Keratinocyte (primary cell): ENCODE data around the gene ASXL2. TPM values are rescaled to one million over a fixed set of nuclear protein-coding genes. Genes with fewer than 3 reads are reported as not detected.

Source experiments
- DNase-seq: peaks from one replicate; pipeline ENCODE4 v3.0.0-alpha.2; 2011; ENCODE audit warnings: low read depth, missing footprints, low spot score
- FAIRE-seq: peaks from 2 replicates; lab custom pipeline; 2011; peaks lifted over from hg19 to GRCh38; lab: Jason Lieb, UNC
- H2AFZ ChIP-seq: 2 replicates; pipeline ENCODE4 v1.6.0; 2012; ENCODE audit warnings: low read length, control low read depth, inconsistent platforms; ENCODE audit not compliant: control insufficient read depth
- H3K27ac ChIP-seq: 2 replicates; pipeline ENCODE4 v1.5.1; 2011; ENCODE audit warnings: low read length; ENCODE audit not compliant: control insufficient read depth, insufficient read depth
- H3K27me3 ChIP-seq: 3 replicates; pipeline ENCODE4 v1.6.0; 2011; ENCODE audit warnings: low read length; ENCODE audit not compliant: control insufficient read depth, insufficient read depth; ENCODE audit errors: extremely low read depth
- H3K36me3 ChIP-seq, 2 experiments: 2 replicates in 1 of 2; 3 replicates in 1 of 2; pipeline ENCODE4 v1.5.1; 2011; ENCODE audit warnings: low read length in 2 of 2, mild to moderate bottlenecking in 1 of 2; ENCODE audit not compliant: control insufficient read depth in 2 of 2, insufficient read depth in 2 of 2; ENCODE audit errors: extremely low read depth in 1 of 2
- H3K4me1 ChIP-seq: 3 replicates; pipeline ENCODE4 v1.5.1; 2011; ENCODE audit warnings: low read length; ENCODE audit not compliant: control insufficient read depth, insufficient read depth; ENCODE audit errors: extremely low read depth
- H3K4me2 ChIP-seq: 3 replicates; pipeline ENCODE4 v1.6.0; 2011; ENCODE audit warnings: low read depth, low read length; ENCODE audit not compliant: control insufficient read depth, insufficient read depth; ENCODE audit errors: extremely low read depth
- H3K4me3 ChIP-seq, 3 experiments: fragments of 200-600 bp in 1 of 3; sonication (generic) in 1 of 3; 2 replicates in 2 of 3; 3 replicates in 1 of 3; pipeline ENCODE4 v1.5.1; 2011 to 2016; ENCODE audit warnings: low read length in 3 of 3, mild to moderate bottlenecking in 3 of 3, control low read depth in 2 of 3, inconsistent platforms in 1 of 3, low read depth in 1 of 3, mixed read lengths in 1 of 3, mixed run types in 1 of 3, moderate library complexity in 1 of 3; ENCODE audit not compliant: control insufficient read depth in 2 of 3, insufficient read depth in 2 of 3; ENCODE audit errors: extremely low read depth in 1 of 3
- H3K79me2 ChIP-seq: 2 replicates; pipeline ENCODE4 v1.6.0; 2012; ENCODE audit warnings: low read length; ENCODE audit not compliant: control insufficient read depth, insufficient read depth
- H3K9ac ChIP-seq: 3 replicates; pipeline ENCODE4 v1.6.0; 2011; ENCODE audit warnings: low read length; ENCODE audit not compliant: control insufficient read depth, insufficient read depth; ENCODE audit errors: extremely low read depth
- H3K9me1 ChIP-seq: 3 replicates; pipeline ENCODE4 v1.6.0; 2011; ENCODE audit warnings: low read length; ENCODE audit not compliant: control insufficient read depth, insufficient read depth; ENCODE audit errors: extremely low read depth
- H3K9me3 ChIP-seq: 2 replicates; pipeline ENCODE4 v1.5.1; 2012; ENCODE audit warnings: low read depth, low read length; ENCODE audit not compliant: control insufficient read depth
- H4K20me1 ChIP-seq: 3 replicates; pipeline ENCODE4 v1.6.0; 2011; ENCODE audit warnings: low read length; ENCODE audit not compliant: control insufficient read depth, insufficient read depth; ENCODE audit errors: extremely low read depth
- EZH2 ChIP-seq: IDR thresholded peaks from one replicate; pipeline ENCODE4 v1.6.1; 2012; ENCODE audit warnings: inconsistent platforms, mild to moderate bottlenecking, low read length, moderate library complexity
- dilution Hi-C: fragments of 300-500 bp; cut with MboI; formaldehyde crosslinking; loops from one replicate; pipeline ENCODE4 v1.7.0; 2020; ENCODE audit warnings: low sequenced_read_pairs; ENCODE audit not compliant: extremely low pct_ligation_motif_present
- polyA plus RNA-seq, 5 experiments: library from polyadenylated mRNA; depleted of rRNA in 3 of 5; stranded (reverse) in 3 of 5; stranded (forward) in 1 of 5; unstranded in 1 of 5; fragments of >200 nt; gene quantifications; 1 replicate in 1 of 5; 2 replicates in 3 of 5; 3 replicates in 1 of 5; pipeline versions ENCODE4 v1.2.1 to v1.2.3, GENCODE V29; 2011 to 2012; ENCODE audit warnings: missing spikeins in 2 of 5, low read depth in 1 of 5, low replicate concordance in 1 of 5
- TF ChIP-seq, protein P1 (sequence below), 3 experiments: IDR thresholded peaks in 1 of 3; conservative IDR thresholded peaks in 1 of 3; optimal IDR thresholded peaks in 1 of 3; 2 replicates in 2 of 3; 3 replicates in 1 of 3; pipeline versions ENCODE3 to v1.5.1; 2011; ENCODE audit warnings: low read length in 3 of 3, mild to moderate bottlenecking in 3 of 3, moderate library complexity in 2 of 3, control low read depth in 1 of 3, inconsistent platforms in 1 of 3; ENCODE audit not compliant: insufficient read depth in 2 of 3; ENCODE audit errors: extremely low read depth in 1 of 3

ASXL2 gene
- polyA plus RNA-seq, 1 donor (not counting 4 experiments of a cell fraction or from before 2014, with no cell fraction given): 12.5 TPM

DNA sequence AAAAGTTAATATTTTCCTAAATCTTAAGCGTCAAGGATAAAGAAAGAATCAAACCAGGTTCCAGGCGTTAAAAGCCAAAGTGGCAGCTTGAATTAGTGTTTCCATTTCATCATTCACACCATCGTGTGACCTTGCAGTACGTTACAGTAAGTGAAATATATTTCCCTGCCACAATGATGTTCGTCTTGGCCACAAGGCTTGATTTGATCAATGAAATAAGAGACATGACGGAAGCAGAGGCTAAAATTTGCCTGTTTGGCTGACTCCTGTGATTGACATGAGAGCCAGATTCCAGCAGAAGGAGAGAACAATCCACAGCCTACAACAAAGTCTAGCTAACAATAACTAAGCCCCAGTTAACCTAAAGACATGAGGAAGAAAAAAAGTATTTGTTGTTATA lies 62.0 kb downstream of the ASXL2 start:
- Histone ChIP-seq H3K4me1 (peaks cover 5% of the 10 kb centered on the region), H2AFZ (no peak overlapping the region), H3K9ac (no peak overlapping the region), H3K79me2 (peaks cover 20% of the 10 kb centered on the region), H4K20me1 (no peaks in the 10 kb centered on the region), H3K27ac (no peak overlapping the region), H3K9me3 (no peaks in the 10 kb centered on the region), H3K4me2 (no peak overlapping the region), H3K9me1 (no peaks in the 10 kb centered on the region), H3K27me3 (no peaks in the 10 kb centered on the region), H3K4me3 (no peak overlapping the region), H3K36me3 (peaks cover 0 to 1% of the 10 kb centered on the region in 2 experiments)
- FAIRE-seq (no peak), DNase-seq (no peak)
- dilution Hi-C loops: no loop called here
- no peak for TF ChIP-seq EZH2
- TF ChIP-seq, protein P1, sequence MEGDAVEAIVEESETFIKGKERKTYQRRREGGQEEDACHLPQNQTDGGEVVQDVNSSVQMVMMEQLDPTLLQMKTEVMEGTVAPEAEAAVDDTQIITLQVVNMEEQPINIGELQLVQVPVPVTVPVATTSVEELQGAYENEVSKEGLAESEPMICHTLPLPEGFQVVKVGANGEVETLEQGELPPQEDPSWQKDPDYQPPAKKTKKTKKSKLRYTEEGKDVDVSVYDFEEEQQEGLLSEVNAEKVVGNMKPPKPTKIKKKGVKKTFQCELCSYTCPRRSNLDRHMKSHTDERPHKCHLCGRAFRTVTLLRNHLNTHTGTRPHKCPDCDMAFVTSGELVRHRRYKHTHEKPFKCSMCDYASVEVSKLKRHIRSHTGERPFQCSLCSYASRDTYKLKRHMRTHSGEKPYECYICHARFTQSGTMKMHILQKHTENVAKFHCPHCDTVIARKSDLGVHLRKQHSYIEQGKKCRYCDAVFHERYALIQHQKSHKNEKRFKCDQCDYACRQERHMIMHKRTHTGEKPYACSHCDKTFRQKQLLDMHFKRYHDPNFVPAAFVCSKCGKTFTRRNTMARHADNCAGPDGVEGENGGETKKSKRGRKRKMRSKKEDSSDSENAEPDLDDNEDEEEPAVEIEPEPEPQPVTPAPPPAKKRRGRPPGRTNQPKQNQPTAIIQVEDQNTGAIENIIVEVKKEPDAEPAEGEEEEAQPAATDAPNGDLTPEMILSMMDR (optimal IDR thresholded peaks at IDR 0.05 in 1 of 3, IDR thresholded peaks at IDR 0.05 in 1 of 3, conservative IDR thresholded peaks at IDR 0.05 in 1 of 3; ENCODE audit: extremely low read depth in 1 of 3, insufficient read depth in 2 of 3, low read length in 3 of 3): no peak

- Histone ChIP-seq H4K20me1 (no peaks in the 10 kb centered on the region), H3K9me1 (no peaks in the 10 kb centered on the region), H3K4me1 (peaks cover 5% of the 10 kb centered on the region), H3K9ac (no peak overlapping the region), H3K4me2 (no peak overlapping the region), H3K27ac (no peak overlapping the region), H2AFZ (no peak overlapping the region), H3K79me2 (peaks cover 22% of the 10 kb centered on the region), H3K36me3 (peaks cover 3% of the 10 kb centered on the region in 2 experiments), H3K27me3 (no peaks in the 10 kb centered on the region), H3K4me3 (no peak overlapping the region), H3K9me3 (no peaks in the 10 kb centered on the region)
- dilution Hi-C loops: no loop called here
- no peak for TF ChIP-seq EZH2
- TF ChIP-seq, protein P1 (optimal IDR thresholded peaks at IDR 0.05 in 1 of 3, IDR thresholded peaks at IDR 0.05 in 1 of 3, conservative IDR thresholded peaks at IDR 0.05 in 1 of 3; ENCODE audit: extremely low read depth in 1 of 3, insufficient read depth in 2 of 3, low read length in 3 of 3): no peak
- FAIRE-seq (peak; percentile 59), DNase-seq (no peak)
Measured at GRCh38 chr2:25814681-25815080, 63.6 kb downstream of the ASXL2 start.
